HepG2 (cell line): ENCODE data around the gene CPT1C. TPM values are rescaled to one million over a fixed set of nuclear protein-coding genes. Genes with fewer than 3 reads are reported as not detected.

Source experiments
- ARHGAP35 ChIP-seq: sonication (generic); formaldehyde crosslinking; IDR thresholded peaks from 2 replicates; pipeline ENCODE4 v1.9.0; 2022; ENCODE audit warnings: mild to moderate bottlenecking, inconsistent platforms, moderate library complexity, missing genetic modification reagents, borderline replicate concordance
- FOXM1 ChIP-seq: sonication (generic); formaldehyde crosslinking; IDR thresholded peaks from 2 replicates; pipeline ENCODE4 v1.5.0; 2020; ENCODE audit warnings: missing genetic modification reagents
- LCORL ChIP-seq, 2 experiments: fragments of 450-650 bp in 1 of 2; sonication (generic) in 1 of 2; formaldehyde crosslinking in 1 of 2; IDR thresholded peaks; 2 replicates each; pipeline versions ENCODE4 v1.5.0 to v1.6.1; 2017 to 2020; ENCODE audit warnings: antibody characterized with exemption in 1 of 2, missing genetic modification reagents in 1 of 2
- MTA1 ChIP-seq: sonication (generic); formaldehyde crosslinking; IDR thresholded peaks from 2 replicates; pipeline ENCODE4 v1.4.0; 2020; ENCODE audit warnings: missing genetic modification reagents, mild to moderate bottlenecking, borderline replicate concordance
- NRL ChIP-seq: sonication (generic); formaldehyde crosslinking; IDR thresholded peaks from 2 replicates; pipeline ENCODE4 v1.5.0; 2020; ENCODE audit warnings: missing genetic modification reagents, mild to moderate bottlenecking, moderate library complexity, borderline replicate concordance
- PHF21A ChIP-seq: sonication (generic); formaldehyde crosslinking; IDR thresholded peaks from 2 replicates; pipeline ENCODE4 v1.5.0; 2020; ENCODE audit warnings: mild to moderate bottlenecking, missing genetic modification reagents
- PTBP1 ChIP-seq: fragments of 200-400 bp; formaldehyde crosslinking; IDR thresholded peaks from 2 replicates; pipeline ENCODE4 v1.6.1; 2018; ENCODE audit warnings: low read length, low read depth; ENCODE audit not compliant: poor library complexity, severe bottlenecking
- SP1 ChIP-seq, 2 experiments: fragments of 450-650 bp in 1 of 2; sonication (generic) in 1 of 2; formaldehyde crosslinking in 1 of 2; IDR thresholded peaks; 2 replicates each; pipeline versions ENCODE4 v1.4.0 to v1.6.1; 2016 to 2020; ENCODE audit warnings: missing genetic modification reagents in 1 of 2
- XBP1 ChIP-seq: sonication (generic); formaldehyde crosslinking; IDR thresholded peaks from 2 replicates; pipeline ENCODE4 v1.5.0; 2020; ENCODE audit warnings: missing genetic modification reagents
- ZFP36L2 ChIP-seq: sonication (generic); formaldehyde crosslinking; IDR thresholded peaks from 2 replicates; pipeline ENCODE4 v1.4.0; 2020; ENCODE audit warnings: missing genetic modification reagents
- ZMYM4 ChIP-seq: sonication (generic); formaldehyde crosslinking; IDR thresholded peaks from 2 replicates; pipeline ENCODE4 v1.8.1; 2023; ENCODE audit warnings: mild to moderate bottlenecking, missing genetic modification reagents
- ZNF136 ChIP-seq: sonication (generic); formaldehyde crosslinking; IDR thresholded peaks from 2 replicates; pipeline ENCODE4 v1.8.1; 2022; ENCODE audit warnings: low read depth, mild to moderate bottlenecking, moderate library complexity, missing genetic modification reagents
- ZNF205 ChIP-seq: IDR thresholded peaks from 2 replicates; pipeline ENCODE4 v1.6.1; 2018; ENCODE audit warnings: missing biosample characterization, missing genetic modification reagents
- ZNF235 ChIP-seq: sonication (generic); formaldehyde crosslinking; IDR thresholded peaks from 2 replicates; pipeline ENCODE4 v1.8.1; 2023; ENCODE audit warnings: mild to moderate bottlenecking, missing genetic modification reagents, borderline replicate concordance
- ZNF292 ChIP-seq: sonication (generic); formaldehyde crosslinking; IDR thresholded peaks from 2 replicates; pipeline ENCODE4 v1.8.1; 2022; ENCODE audit warnings: mild to moderate bottlenecking, low read depth, missing genetic modification reagents, borderline replicate concordance
- ZNF331 ChIP-seq: sonication (generic); formaldehyde crosslinking; IDR thresholded peaks from 2 replicates; pipeline ENCODE4 v1.4.0; 2020; ENCODE audit warnings: missing genetic modification reagents
- ZNF335 ChIP-seq: sonication (generic); formaldehyde crosslinking; IDR thresholded peaks from 2 replicates; pipeline ENCODE4 v1.4.0; 2020; ENCODE audit warnings: missing genetic modification reagents
- ZNF383 ChIP-seq: sonication (generic); formaldehyde crosslinking; IDR thresholded peaks from 2 replicates; pipeline ENCODE4 v1.4.0; 2020; ENCODE audit warnings: missing genetic modification reagents, mild to moderate bottlenecking, borderline replicate concordance
- ZNF737 ChIP-seq: sonication (generic); formaldehyde crosslinking; IDR thresholded peaks from 2 replicates; pipeline ENCODE4 v1.5.0; 2020; ENCODE audit warnings: missing genetic modification reagents, mild to moderate bottlenecking, borderline replicate concordance
- ZNF747 ChIP-seq: sonication (generic); formaldehyde crosslinking; IDR thresholded peaks from 2 replicates; pipeline ENCODE4 v1.8.1; 2023; ENCODE audit warnings: missing genetic modification reagents, mild to moderate bottlenecking, borderline replicate concordance
- ZNF768 ChIP-seq: sonication (generic); formaldehyde crosslinking; IDR thresholded peaks from 2 replicates; pipeline ENCODE4 v1.4.0; 2020; ENCODE audit warnings: missing genetic modification reagents
- polyA plus RNA-seq, 8 experiments: library from polyadenylated mRNA; depleted of rRNA in 3 of 8; stranded (reverse) in 7 of 8; unstranded in 1 of 8; fragments of >200 nt; fragmentation: Illumina TruSeq in 4 of 8; extraction: Trizol in 4 of 8; gene quantifications; 2 replicates each; pipeline versions ENCODE4 v1.2.1 to v1.2.3, GENCODE V29; 2011 to 2016; ENCODE audit warnings: low read depth in 4 of 8, missing spikeins in 1 of 8, mixed read lengths in 1 of 8; ENCODE audit not compliant: insufficient read depth in 1 of 8
- total RNA-seq, 5 experiments: library from RNA; depleted of rRNA; stranded (reverse); fragments of >200 nt; fragmentation: Illumina TruSeq; extraction: Trizol; gene quantifications; 2 replicates each; pipeline ENCODE4 v1.2.3, GENCODE V29; 2016; ENCODE audit warnings: low read depth in 1 of 5
- TF ChIP-seq, protein P1 (sequence below): sonication (generic); formaldehyde crosslinking; IDR thresholded peaks from 2 replicates; pipeline ENCODE4 v1.4.0; 2020; ENCODE audit warnings: missing genetic modification reagents, borderline replicate concordance
- TF ChIP-seq, protein P2 (sequence below): sonication (generic); formaldehyde crosslinking; IDR thresholded peaks from 2 replicates; pipeline ENCODE4 v1.5.0; 2020; ENCODE audit warnings: missing genetic modification reagents
- TF ChIP-seq, protein P3 (sequence below): sonication (generic); formaldehyde crosslinking; IDR thresholded peaks from 2 replicates; pipeline ENCODE4 v1.8.0; 2022; ENCODE audit warnings: mild to moderate bottlenecking, missing genetic modification reagents, moderate library complexity

CPT1C gene
- total and polyA plus RNA-seq, 2 of the 13 experiments (the other 11 are each of a cell fraction or from before 2014, with no cell fraction given) = 0.18 TPM; not detected in 1

DNA sequence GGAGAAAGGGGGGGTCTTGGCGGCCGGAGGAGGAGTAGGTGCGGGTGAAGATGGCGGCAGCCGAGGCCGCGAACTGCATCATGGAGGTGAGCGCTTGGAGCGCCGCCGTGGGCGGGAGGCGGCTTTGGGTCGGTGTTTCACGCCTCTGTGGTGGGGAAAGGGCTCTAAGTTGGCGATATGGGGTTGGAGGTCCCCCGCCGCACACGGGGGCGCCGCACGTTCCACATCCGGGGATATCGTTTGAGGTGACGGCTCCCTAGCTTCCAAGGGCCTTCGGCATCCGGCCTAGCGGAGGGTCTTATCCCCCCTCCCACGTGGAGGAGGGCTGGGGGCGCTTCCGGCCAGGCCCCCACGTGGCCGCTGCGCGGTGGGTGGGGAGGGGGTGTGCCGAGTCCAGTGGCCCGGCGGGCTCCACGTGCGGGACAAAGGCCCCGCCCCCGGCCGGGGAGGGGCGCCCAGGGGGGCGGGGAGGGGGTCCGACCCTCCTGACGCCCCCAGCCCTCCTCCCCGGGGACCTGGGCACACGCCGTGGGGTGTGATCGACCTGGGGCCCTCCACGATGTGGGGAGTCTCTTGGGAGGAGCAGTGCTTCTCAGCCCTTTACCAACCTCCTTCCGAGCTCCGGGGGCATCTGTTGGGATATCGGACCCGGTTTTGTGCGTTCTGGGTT lies 13.6 kb upstream of the CPT1C start, which contains the start of gene PRMT1 (continued):
- TF ChIP-seq, protein P1, sequence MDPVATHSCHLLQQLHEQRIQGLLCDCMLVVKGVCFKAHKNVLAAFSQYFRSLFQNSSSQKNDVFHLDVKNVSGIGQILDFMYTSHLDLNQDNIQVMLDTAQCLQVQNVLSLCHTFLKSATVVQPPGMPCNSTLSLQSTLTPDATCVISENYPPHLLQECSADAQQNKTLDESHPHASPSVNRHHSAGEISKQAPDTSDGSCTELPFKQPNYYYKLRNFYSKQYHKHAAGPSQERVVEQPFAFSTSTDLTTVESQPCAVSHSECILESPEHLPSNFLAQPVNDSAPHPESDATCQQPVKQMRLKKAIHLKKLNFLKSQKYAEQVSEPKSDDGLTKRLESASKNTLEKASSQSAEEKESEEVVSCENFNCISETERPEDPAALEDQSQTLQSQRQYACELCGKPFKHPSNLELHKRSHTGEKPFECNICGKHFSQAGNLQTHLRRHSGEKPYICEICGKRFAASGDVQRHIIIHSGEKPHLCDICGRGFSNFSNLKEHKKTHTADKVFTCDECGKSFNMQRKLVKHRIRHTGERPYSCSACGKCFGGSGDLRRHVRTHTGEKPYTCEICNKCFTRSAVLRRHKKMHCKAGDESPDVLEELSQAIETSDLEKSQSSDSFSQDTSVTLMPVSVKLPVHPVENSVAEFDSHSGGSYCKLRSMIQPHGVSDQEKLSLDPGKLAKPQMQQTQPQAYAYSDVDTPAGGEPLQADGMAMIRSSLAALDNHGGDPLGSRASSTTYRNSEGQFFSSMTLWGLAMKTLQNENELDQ (CRISPR knock-in tag) = no peak
- TF ChIP-seq SP1 (IDR thresholded peaks at IDR 0.05) = no peak
- 0 out of 2 replicates have a peak, but pooled peaks have one; percentile 2 for TF ChIP-seq SP1 (CRISPR knock-in tag; IDR thresholded peaks at IDR 0.05)
- TF ChIP-seq ZNF335 (CRISPR knock-in tag) = no peak
- TF ChIP-seq ZNF205 = no peak
- TF ChIP-seq ZMYM4 = no peak; the same call in 1 of the 2 replicates
- no peak for TF ChIP-seq ZNF292 (CRISPR knock-in tag)
- no peak for TF ChIP-seq ZNF136
- TF ChIP-seq ZNF747 (CRISPR knock-in tag) = peak; percentile 72; the same call in 1 of the 2 replicates
- TF ChIP-seq FOXM1 = no peak
- no peak for TF ChIP-seq ZFP36L2 (CRISPR knock-in tag)
- TF ChIP-seq ZNF235 = peak; percentile 80; the same call in 1 of the 2 replicates
- TF ChIP-seq PHF21A (CRISPR knock-in tag) = no peak
- TF ChIP-seq PTBP1 = no peak
- peak; percentile 52; the same call in 1 of the 2 replicates for TF ChIP-seq MTA1 (CRISPR knock-in tag)
- TF ChIP-seq ZNF331 (CRISPR knock-in tag) = no peak
- no peak for TF ChIP-seq XBP1
- no peak for TF ChIP-seq ZNF737 (CRISPR knock-in tag)
- no peak; the same call in 1 of the 2 replicates for TF ChIP-seq NRL (CRISPR knock-in tag)
- TF ChIP-seq ZNF383 (CRISPR knock-in tag) = no peak
- no peak for TF ChIP-seq LCORL (IDR thresholded peaks at IDR 0.05)
- TF ChIP-seq LCORL (CRISPR knock-in tag; IDR thresholded peaks at IDR 0.05) = peak; percentile 48; the same call in 1 of the 2 replicates
- no peak for TF ChIP-seq ARHGAP35
- TF ChIP-seq, protein P2, sequence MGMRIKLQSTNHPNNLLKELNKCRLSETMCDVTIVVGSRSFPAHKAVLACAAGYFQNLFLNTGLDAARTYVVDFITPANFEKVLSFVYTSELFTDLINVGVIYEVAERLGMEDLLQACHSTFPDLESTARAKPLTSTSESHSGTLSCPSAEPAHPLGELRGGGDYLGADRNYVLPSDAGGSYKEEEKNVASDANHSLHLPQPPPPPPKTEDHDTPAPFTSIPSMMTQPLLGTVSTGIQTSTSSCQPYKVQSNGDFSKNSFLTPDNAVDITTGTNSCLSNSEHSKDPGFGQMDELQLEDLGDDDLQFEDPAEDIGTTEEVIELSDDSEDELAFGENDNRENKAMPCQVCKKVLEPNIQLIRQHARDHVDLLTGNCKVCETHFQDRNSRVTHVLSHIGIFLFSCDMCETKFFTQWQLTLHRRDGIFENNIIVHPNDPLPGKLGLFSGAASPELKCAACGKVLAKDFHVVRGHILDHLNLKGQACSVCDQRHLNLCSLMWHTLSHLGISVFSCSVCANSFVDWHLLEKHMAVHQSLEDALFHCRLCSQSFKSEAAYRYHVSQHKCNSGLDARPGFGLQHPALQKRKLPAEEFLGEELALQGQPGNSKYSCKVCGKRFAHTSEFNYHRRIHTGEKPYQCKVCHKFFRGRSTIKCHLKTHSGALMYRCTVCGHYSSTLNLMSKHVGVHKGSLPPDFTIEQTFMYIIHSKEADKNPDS (CRISPR knock-in tag) = no peak
- peak; percentile 18; the same call in 1 of the 2 replicates for TF ChIP-seq ZNF768
- TF ChIP-seq, protein P3, sequence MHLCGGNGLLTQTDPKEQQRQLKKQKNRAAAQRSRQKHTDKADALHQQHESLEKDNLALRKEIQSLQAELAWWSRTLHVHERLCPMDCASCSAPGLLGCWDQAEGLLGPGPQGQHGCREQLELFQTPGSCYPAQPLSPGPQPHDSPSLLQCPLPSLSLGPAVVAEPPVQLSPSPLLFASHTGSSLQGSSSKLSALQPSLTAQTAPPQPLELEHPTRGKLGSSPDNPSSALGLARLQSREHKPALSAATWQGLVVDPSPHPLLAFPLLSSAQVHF (CRISPR knock-in tag) = no peak
